CD4-positive, CD25-positive, alpha-beta regulatory T cell (primary cell): ENCODE results near the gene EXOC3. TPM values are rescaled to one million over a fixed set of nuclear protein-coding genes. Genes with fewer than 3 reads are reported as not detected.

ENCODE experiments used
- ATAC-seq, 2 donors: fragments of 150-1000 bp; cut with Tn5 transposase; one replicate each; pipeline ENCODE4 v1.10.0; 2021; ENCODE audit warnings: low read depth in 2 of 2, moderate number of reproducible peaks in 2 of 2, moderate library complexity in 1 of 2
- DNase-seq, 3 donors: peaks; one replicate each; pipeline versions ENCODE4 v3.0.0 to v3.0.0-alpha.2; 2012 to 2022; ENCODE audit warnings: mixed read lengths in 1 of 3
- H3K27ac ChIP-seq: one replicate; pipeline ENCODE4 v1.7.0; 2013; ENCODE audit warnings: mild to moderate bottlenecking, low read length; ENCODE audit not compliant: insufficient read depth, poor library complexity, severe bottlenecking
- H3K27me3 ChIP-seq: one replicate; pipeline ENCODE4 v1.7.0; 2013; ENCODE audit warnings: low read length; ENCODE audit not compliant: control insufficient read depth, insufficient read depth
- H3K36me3 ChIP-seq: one replicate; pipeline ENCODE4 v1.7.0; 2013; ENCODE audit warnings: mild to moderate bottlenecking, low read length, moderate library complexity; ENCODE audit not compliant: control insufficient read depth, insufficient read depth
- H3K4me1 ChIP-seq: 2 replicates; pipeline ENCODE4 v1.7.0; 2013; ENCODE audit warnings: mild to moderate bottlenecking, low read length; ENCODE audit not compliant: insufficient read depth, control insufficient read depth, poor library complexity, severe bottlenecking
- H3K4me3 ChIP-seq: one replicate; pipeline ENCODE4 v1.7.0; 2013; ENCODE audit warnings: low read depth, mild to moderate bottlenecking, low read length, moderate library complexity
- H3K9me3 ChIP-seq, 2 experiments: 1 replicate in 1 of 2; 2 replicates in 1 of 2; pipeline ENCODE4 v1.7.0; 2013; ENCODE audit warnings: low read length in 2 of 2, mild to moderate bottlenecking in 1 of 2, moderate library complexity in 1 of 2; ENCODE audit not compliant: control insufficient read depth in 2 of 2
- H3K27ac Mint-ChIP-seq, 3 donors: one replicate each; pipeline ENCODE4 v1.8.0; 2020 to 2022; ENCODE audit warnings: mild to moderate bottlenecking in 3 of 3, mixed read lengths in 3 of 3, moderate library complexity in 2 of 3
- H3K27me3 Mint-ChIP-seq: one replicate; pipeline ENCODE4 v1.8.0; 2022; ENCODE audit warnings: mild to moderate bottlenecking, mixed read lengths
- H3K36me3 Mint-ChIP-seq: one replicate; pipeline ENCODE4 v1.8.0; 2020; ENCODE audit warnings: mixed read lengths
- H3K4me1 Mint-ChIP-seq, 4 donors: one replicate each; pipeline ENCODE4 v1.8.0; 2020 to 2022; ENCODE audit warnings: mixed read lengths in 4 of 4, mild to moderate bottlenecking in 1 of 4
- H3K4me3 Mint-ChIP-seq, 4 donors: one replicate each; pipeline ENCODE4 v1.8.0; 2020 to 2022; ENCODE audit warnings: mild to moderate bottlenecking in 4 of 4, mixed read lengths in 4 of 4, moderate library complexity in 3 of 4
- H3K9me3 Mint-ChIP-seq, 7 donors: one replicate each; pipeline ENCODE4 v1.8.0; 2020 to 2022; ENCODE audit warnings: mixed read lengths in 7 of 7, mild to moderate bottlenecking in 3 of 7, moderate library complexity in 2 of 7
- polyA plus RNA-seq, 4 donors: library from polyadenylated mRNA; unstranded; fragments of 300-500 nt; fragmentation: Illumina TruSeq; gene quantifications; one replicate each; pipeline ENCODE4 v1.2.3, GENCODE V29; 2021
- total RNA-seq: library from RNA; stranded (reverse); gene quantifications from one replicate; pipeline ENCODE4 v1.2.3, GENCODE V29; 2022

The EXOC3 gene
- total and polyA plus RNA-seq, 5 donors from 2014 or later, result 23.3 to 95.4 (median 37.0) TPM

DNA sequence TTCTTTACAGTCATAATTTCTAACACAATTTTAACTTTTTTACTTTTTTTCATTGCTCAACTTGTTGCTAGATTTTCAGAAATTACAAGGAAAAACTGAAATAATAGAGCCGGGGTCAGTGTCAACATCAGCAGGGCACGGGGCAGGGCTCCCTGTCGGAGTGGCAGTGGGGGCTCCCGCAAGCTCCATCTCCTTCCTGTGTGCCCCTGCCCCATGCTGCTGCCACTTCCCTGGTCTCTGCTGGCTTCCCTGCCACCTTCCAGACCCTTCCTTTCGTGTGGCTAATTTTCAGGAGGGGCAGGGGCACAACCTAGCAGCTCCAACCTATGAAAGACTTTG is 1.0 kb upstream of the EXOC3 start:
- DNase-seq, result no peak
- peak overlapping the region; percentile 65 to 86 (median 69) for H3K27ac Mint-ChIP-seq
- H3K27ac ChIP-seq, result no peak overlapping the region

DNA sequence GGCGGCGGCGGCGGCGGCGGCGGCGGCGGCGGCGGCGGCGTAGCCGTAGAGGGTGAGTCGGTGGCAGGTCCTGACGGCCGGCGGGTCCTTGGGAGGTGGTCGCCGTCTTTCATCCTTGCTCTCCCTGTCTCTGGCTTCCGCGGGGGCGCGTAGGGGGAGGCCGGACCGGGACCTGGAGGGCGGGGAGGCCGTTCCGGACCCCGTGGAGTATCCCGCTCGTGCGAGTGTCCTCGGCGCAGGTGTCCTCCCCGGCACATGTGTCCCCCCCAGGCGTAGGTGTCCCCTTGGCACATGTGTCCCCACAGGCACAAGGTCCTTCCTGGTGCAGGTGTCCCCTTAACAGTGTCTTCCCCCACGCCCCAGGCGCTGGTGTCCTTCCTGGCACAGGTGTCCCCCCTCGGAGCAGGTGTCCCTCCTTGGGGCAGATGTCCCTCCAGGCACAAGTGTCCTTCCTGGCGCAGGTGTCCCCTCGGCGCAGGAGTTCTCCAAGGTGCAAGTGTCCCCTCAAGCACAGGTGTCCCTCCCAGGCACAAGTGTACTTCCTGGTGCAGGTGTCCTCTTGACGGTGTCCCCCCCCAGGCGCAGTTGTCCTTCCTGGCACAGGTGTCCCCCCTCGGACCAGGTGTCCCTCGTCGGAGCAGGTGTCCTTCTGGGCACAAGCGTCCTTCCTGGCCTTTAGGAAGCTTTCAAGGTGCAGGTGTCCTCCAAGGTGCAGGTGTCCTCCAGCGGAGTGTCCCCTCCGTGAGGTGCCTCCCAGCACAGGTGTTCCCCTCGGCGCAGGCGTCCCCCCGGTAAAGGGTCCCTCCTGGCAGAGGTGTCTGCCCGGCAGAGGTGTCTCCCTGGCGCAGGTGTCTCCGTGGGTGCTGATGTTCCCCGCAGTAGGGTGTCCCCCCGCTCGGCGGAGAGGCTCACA is 519 bp downstream of the EXOC3 start:
- Histone ChIP-seq H3K4me3 (peak overlapping the region; percentile 66), H3K27ac (peak overlapping the region; percentile 77), H3K27me3 (no peaks in the 10 kb centered on the region), H3K36me3 (peaks cover 24% of the 10 kb centered on the region), H3K4me1 (peaks cover 18% of the 10 kb centered on the region), H3K9me3 (no peaks in the 10 kb centered on the region)
- Mint-ChIP-seq H3K4me1 (peaks cover 11 to 48% (median 22%) of the 10 kb centered on the region in 4 donors), H3K27ac (peak overlapping the region; percentile 67 to 85 (median 76)), H3K27me3 (no peaks in the 10 kb centered on the region), H3K36me3 (peaks cover 20% of the 10 kb centered on the region), H3K4me3 (peak overlapping the region; percentile 89 to 96 (median 96)), H3K9me3 (peaks cover 0 to 1% (median 0%) of the 10 kb centered on the region in 7 donors)
- DNase-seq (peak in 1 of 3 donors; percentile 62), ATAC-seq (peak; percentile 17 to 40)

More for the DNA sequence above, 1.0 kb upstream of the EXOC3 start:
- Histone ChIP-seq H3K4me1 (peaks cover 18% of the 10 kb centered on the region), H3K27me3 (no peaks in the 10 kb centered on the region), H3K4me3 (peak overlapping the region; percentile 69), H3K9me3 (no peaks in the 10 kb centered on the region), H3K36me3 (peaks cover 8% of the 10 kb centered on the region)
- peaks cover 16% of the 10 kb centered on the region for H3K36me3 Mint-ChIP-seq
- H3K4me1 Mint-ChIP-seq, result peaks cover 11 to 44% (median 21%) of the 10 kb centered on the region in 4 donors
- H3K9me3 Mint-ChIP-seq, result peaks cover 0 to 1% (median 0%) of the 10 kb centered on the region in 7 donors
- peak overlapping the region; percentile 92 to 96 (median 96) for H3K4me3 Mint-ChIP-seq
- ATAC-seq, result no peak
- no peaks in the 10 kb centered on the region for H3K27me3 Mint-ChIP-seq

DNA sequence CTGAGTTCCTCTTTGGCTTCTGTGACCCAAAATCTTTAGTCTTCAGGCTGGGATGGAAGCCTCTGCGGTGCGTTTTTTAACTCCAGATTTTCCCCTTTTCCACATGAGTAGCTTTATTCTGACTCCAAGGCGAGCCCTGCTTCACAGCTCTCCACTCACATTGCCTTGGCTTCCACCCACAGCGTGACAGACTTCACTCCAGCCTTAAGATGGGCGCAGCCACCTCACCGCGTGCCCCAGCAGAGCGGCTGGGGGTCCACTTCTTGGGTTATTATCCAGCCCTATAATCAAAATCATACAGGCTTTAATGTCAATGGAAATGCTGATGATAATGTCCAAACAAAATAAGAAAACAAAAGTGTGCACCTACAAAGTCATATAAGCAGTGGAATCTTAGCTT is 1.2 kb downstream of the EXOC3 start:
- no peak for ATAC-seq
- Histone ChIP-seq H3K9me3 (no peaks in the 10 kb centered on the region), H3K27ac (peak overlapping the region; percentile 77), H3K4me3 (peak overlapping the region; percentile 66), H3K4me1 (peaks cover 18% of the 10 kb centered on the region), H3K27me3 (no peaks in the 10 kb centered on the region), H3K36me3 (peaks cover 31% of the 10 kb centered on the region)
- H3K27ac Mint-ChIP-seq, result peak overlapping the region in 2 of 3 donors; percentile 70 to 85
- peaks cover 28% of the 10 kb centered on the region for H3K36me3 Mint-ChIP-seq
- no peaks in the 10 kb centered on the region for H3K9me3 Mint-ChIP-seq
- no peaks in the 10 kb centered on the region for H3K27me3 Mint-ChIP-seq
- DNase-seq, result no peak
- peak overlapping the region; percentile 87 to 96 (median 92) for H3K4me3 Mint-ChIP-seq
- H3K4me1 Mint-ChIP-seq, result peaks cover 17 to 55% (median 22%) of the 10 kb centered on the region in 4 donors

DNA sequence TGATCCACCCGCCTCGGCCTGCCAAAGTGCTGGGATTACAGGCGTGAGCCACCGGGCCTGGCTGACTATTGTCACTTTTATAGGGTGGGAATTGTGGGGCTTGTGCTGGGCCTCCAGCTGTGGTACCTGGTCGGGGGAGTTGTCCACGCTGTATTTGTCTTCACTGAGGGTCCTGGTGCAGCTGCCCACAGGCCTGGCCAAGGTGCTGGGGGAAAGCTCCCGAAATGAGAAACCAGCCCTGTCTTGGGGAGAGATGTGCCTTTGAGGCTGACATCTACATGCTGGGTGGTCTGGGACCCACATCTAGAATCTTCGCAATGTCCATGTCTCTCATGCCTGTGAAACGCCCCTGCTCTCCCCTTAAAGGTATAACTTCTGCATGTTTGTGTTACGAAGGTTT is 2.6 kb downstream of the EXOC3 start:
- no peaks in the 10 kb centered on the region for H3K27me3 ChIP-seq
- ATAC-seq (no peak), DNase-seq (no peak)
- H3K36me3 ChIP-seq, result peaks cover 43% of the 10 kb centered on the region
- no peaks in the 10 kb centered on the region for H3K9me3 Mint-ChIP-seq
- peaks cover 24 to 63% (median 27%) of the 10 kb centered on the region in 4 donors for H3K4me1 Mint-ChIP-seq
- H3K36me3 Mint-ChIP-seq, result peaks cover 40% of the 10 kb centered on the region
- H3K9me3 ChIP-seq, result no peaks in the 10 kb centered on the region
- no peak overlapping the region for H3K27ac ChIP-seq
- H3K27me3 Mint-ChIP-seq, result no peaks in the 10 kb centered on the region
- peaks cover 18% of the 10 kb centered on the region for H3K4me1 ChIP-seq
- H3K4me3 Mint-ChIP-seq, result peak overlapping the region; percentile 21 to 62 (median 32)
- peak overlapping the region in 1 of 3 donors; percentile 74 for H3K27ac Mint-ChIP-seq
- no peak overlapping the region for H3K4me3 ChIP-seq

DNA sequence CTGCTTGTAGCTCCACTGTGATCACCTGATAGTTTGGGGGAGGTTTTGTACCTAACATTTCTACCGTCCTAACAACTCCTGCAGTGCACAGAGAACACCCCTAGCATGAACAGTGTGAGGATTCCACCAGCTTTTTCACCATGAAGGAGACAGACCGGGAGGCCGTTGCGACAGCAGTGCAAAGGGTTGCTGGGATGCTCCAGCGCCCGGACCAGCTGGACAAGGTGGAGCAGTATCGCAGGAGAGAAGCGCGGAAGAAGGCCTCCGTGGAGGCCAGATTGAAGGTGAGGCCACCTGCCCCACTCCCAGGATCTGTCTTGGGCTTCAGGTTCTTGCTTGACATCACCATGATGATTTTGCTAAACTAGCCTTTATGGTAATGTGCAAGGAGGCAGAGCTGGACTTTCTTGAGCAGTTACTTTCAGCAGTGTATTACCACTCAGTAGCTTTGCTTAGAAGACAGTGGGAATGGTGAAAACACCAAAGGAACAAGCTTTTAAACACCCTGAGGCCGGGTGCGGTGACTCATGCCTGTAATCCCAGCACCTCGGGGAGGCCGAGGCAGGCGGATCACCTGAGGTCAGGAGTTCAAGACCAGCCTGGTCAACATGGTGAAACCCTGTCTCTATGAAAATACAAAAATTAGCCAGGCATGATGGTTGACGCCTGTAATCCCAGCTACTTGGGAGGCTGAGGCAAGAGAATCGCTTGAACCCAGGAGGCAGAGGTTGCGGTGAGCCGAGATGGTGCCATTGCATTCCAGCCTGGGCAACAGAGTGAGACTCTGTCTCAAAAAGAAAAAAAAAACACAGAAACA is 3.3 kb downstream of the EXOC3 start:
- H3K36me3 Mint-ChIP-seq, result peaks cover 47% of the 10 kb centered on the region
- Histone ChIP-seq H3K9me3 (peaks cover 3% of the 10 kb centered on the region in 2 experiments), H3K27me3 (no peaks in the 10 kb centered on the region), H3K4me1 (peaks cover 18% of the 10 kb centered on the region), H3K4me3 (no peak overlapping the region), H3K36me3 (peaks cover 50% of the 10 kb centered on the region), H3K27ac (no peak overlapping the region)
- peaks cover 24 to 60% (median 30%) of the 10 kb centered on the region in 4 donors for H3K4me1 Mint-ChIP-seq
- DNase-seq (no peak), ATAC-seq (no peak)
- no peaks in the 10 kb centered on the region for H3K27me3 Mint-ChIP-seq
- peak overlapping the region; percentile 44 to 94 (median 56) for H3K4me3 Mint-ChIP-seq
- H3K9me3 Mint-ChIP-seq, result peaks cover 0 to 5% (median 0%) of the 10 kb centered on the region in 7 donors
- peak overlapping the region; percentile 50 to 74 (median 68) for H3K27ac Mint-ChIP-seq

DNA sequence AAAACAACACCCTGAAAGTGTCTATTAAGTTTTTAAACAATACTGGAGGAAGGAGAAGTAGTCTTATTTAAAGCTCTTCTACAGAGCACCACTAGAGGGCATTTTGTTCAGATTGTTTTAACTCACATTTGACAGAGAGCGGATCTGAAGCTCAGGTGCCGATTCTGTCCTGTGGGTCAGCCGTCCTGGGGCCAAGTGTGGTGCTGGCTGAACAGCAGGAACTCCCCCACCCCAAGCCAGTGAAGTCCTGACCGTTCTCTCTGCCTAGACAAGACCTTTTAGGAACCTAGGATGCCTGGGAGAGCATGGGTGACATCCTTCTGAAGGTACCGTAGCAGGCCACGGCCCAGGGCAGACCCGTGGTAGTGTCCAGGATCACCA is 3.9 kb downstream of the EXOC3 start:
- H3K36me3 Mint-ChIP-seq, result peaks cover 53% of the 10 kb centered on the region
- peaks cover 24 to 56% (median 27%) of the 10 kb centered on the region in 4 donors for H3K4me1 Mint-ChIP-seq
- peak overlapping the region; percentile 44 to 94 (median 56) for H3K4me3 Mint-ChIP-seq
- no peaks in the 10 kb centered on the region for H3K27me3 Mint-ChIP-seq
- peaks cover 56% of the 10 kb centered on the region for H3K36me3 ChIP-seq
- peaks cover 8 to 9% of the 10 kb centered on the region in 2 experiments for H3K9me3 ChIP-seq
- peaks cover 18% of the 10 kb centered on the region for H3K4me1 ChIP-seq
- peaks cover 0 to 11% (median 0%) of the 10 kb centered on the region in 7 donors for H3K9me3 Mint-ChIP-seq
- H3K27me3 ChIP-seq, result no peaks in the 10 kb centered on the region
- DNase-seq (peak in 2 of 3 donors; percentile 47 to 68), ATAC-seq (no peak)
- H3K27ac ChIP-seq, result no peak overlapping the region
- no peak overlapping the region for H3K4me3 ChIP-seq
- peak overlapping the region; percentile 50 to 68 (median 51) for H3K27ac Mint-ChIP-seq

DNA sequence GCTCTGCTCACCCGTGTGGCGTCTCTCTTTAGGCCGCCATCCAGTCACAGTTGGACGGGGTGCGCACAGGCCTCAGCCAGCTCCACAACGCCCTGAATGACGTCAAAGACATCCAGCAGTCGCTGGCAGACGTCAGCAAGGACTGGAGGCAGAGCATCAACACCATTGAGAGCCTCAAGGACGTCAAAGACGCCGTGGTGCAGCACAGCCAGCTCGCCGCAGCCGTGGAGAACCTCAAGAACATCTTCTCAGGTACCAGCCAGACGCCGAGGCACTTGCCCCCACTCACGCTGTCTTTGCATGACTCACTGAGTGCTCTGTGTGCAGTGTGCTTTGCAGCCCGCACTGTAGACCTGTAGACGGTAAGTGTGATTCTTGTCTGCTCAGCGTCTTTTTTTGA is 4.5 kb downstream of the EXOC3 start:
- ATAC-seq, result no peak
- H3K9me3 ChIP-seq, result peaks cover 14 to 15% of the 10 kb centered on the region in 2 experiments
- no peak overlapping the region for H3K27ac ChIP-seq
- Mint-ChIP-seq H3K4me1 (peaks cover 22 to 49% (median 24%) of the 10 kb centered on the region in 4 donors), H3K4me3 (peak overlapping the region in 2 of 4 donors; percentile 52 to 94), H3K36me3 (peaks cover 60% of the 10 kb centered on the region), H3K9me3 (peaks cover 0 to 16% (median 3%) of the 10 kb centered on the region in 7 donors), H3K27me3 (no peaks in the 10 kb centered on the region), H3K27ac (no peak overlapping the region)
- peaks cover 62% of the 10 kb centered on the region for H3K36me3 ChIP-seq
- H3K4me3 ChIP-seq, result no peak overlapping the region
- H3K4me1 ChIP-seq, result peaks cover 13% of the 10 kb centered on the region
- H3K27me3 ChIP-seq, result no peaks in the 10 kb centered on the region
- DNase-seq, result no peak
